ENCODE data around the gene CLCN3. TPM values are rescaled to one million over a fixed set of nuclear protein-coding genes. Genes with fewer than 3 reads are reported as not detected.

CLCN3 gene
- total and polyA plus RNA-seq, 2 experiments from 2014 or later: 10.9 to 22.9 TPM

DNA sequence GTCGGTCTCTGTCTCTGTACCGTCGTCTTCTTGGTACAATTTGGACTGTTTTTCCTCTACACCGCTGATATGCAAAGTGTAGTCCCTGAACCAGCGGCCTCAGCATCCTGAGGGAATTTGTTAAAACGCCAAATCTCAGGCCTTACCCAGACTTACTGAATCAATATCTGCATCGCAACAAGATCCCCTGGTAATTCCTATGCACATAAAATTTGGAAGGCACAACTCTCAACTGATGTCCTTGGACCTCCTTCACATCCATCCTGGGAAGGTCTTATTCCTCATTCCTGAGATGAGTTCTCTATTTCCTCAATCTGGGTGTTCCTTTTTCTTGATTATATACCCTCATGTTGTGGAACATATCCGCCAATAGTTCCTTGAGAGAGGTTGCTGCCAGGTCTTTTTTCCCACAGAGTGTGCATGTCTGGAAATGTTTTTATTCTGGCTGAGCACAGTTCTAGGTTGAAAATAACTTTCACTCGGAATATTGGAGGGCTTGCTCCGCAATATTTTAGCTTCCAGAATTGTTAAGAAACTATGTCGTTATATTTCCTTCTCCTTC lies 138.1 kb downstream of the CLCN3 start:
- Mint-ChIP-seq H3K4me3 (peak overlapping the region; percentile 91), H3K4me1 (peaks cover 20% of the 10 kb centered on the region), H3K9me3 (no peaks in the 10 kb centered on the region), H3K27me3 (ENCODE audit: insufficient read depth, low read depth, poor library complexity) (peaks cover 3% of the 10 kb centered on the region), H3K36me3 (ENCODE audit: low read depth) (no peaks in the 10 kb centered on the region), H3K27ac (no peak overlapping the region)
- no peak for DNase-seq (ENCODE audit: low spot score)
- Histone ChIP-seq H3K4me1 (ENCODE audit: insufficient read depth) (peaks cover 23% of the 10 kb centered on the region), H2AFZ (peak overlapping the region; percentile 91), H4K20me1 (replicated peaks; ENCODE audit: insufficient read depth) (no peaks in the 10 kb centered on the region; the same call in 1 of the 2 replicates), H3F3A (replicated peaks; ENCODE audit: low read depth) (no peaks in the 10 kb centered on the region; the same call in 1 of the 2 replicates), H3K9me2 (ENCODE audit: insufficient read depth) (no peaks in the 10 kb centered on the region), H3K4me3 (peak overlapping the region; percentile 82), H3K27me3 (ENCODE audit: insufficient read depth) (no peaks in the 10 kb centered on the region), H3K27ac (ENCODE audit: low read depth) (no peak overlapping the region), H3K79me2 (replicated peaks; ENCODE audit: insufficient read depth) (peaks cover 21% of the 10 kb centered on the region), H3K4me2 (peak overlapping the region; percentile 77), H3K36me3 (ENCODE audit: insufficient read depth) (no peaks in the 10 kb centered on the region)
- no peak for ATAC-seq
- TF ChIP-seq ZNF114 (CRISPR knock-in tag; IDR thresholded peaks at IDR 0.05) (no peak), JUNB (IDR thresholded peaks at IDR 0.05; ENCODE audit: unreplicated experiment) (no peak), EZH2phosphoT487 (IDR thresholded peaks at IDR 0.05; ENCODE audit: unreplicated experiment) (no peak), ZNF331 (CRISPR knock-in tag; IDR thresholded peaks at IDR 0.05; ENCODE audit: low read depth) (no peak), CREB1 (CRISPR knock-in tag; IDR thresholded peaks at IDR 0.05; ENCODE audit: low read depth) (no peak), NANOG (IDR thresholded peaks at IDR 0.05; ENCODE audit: borderline replicate concordance) (no peak), POLR2AphosphoS5 (IDR thresholded peaks at IDR 0.05; ENCODE audit: low read depth) (no peak), STAT1 (IDR thresholded peaks at IDR 0.05; ENCODE audit: unreplicated experiment) (no peak), EZH2 (IDR thresholded peaks at IDR 0.05; ENCODE audit: low read depth, unreplicated experiment) (no peak)
- TF ChIP-seq, protein P1, sequence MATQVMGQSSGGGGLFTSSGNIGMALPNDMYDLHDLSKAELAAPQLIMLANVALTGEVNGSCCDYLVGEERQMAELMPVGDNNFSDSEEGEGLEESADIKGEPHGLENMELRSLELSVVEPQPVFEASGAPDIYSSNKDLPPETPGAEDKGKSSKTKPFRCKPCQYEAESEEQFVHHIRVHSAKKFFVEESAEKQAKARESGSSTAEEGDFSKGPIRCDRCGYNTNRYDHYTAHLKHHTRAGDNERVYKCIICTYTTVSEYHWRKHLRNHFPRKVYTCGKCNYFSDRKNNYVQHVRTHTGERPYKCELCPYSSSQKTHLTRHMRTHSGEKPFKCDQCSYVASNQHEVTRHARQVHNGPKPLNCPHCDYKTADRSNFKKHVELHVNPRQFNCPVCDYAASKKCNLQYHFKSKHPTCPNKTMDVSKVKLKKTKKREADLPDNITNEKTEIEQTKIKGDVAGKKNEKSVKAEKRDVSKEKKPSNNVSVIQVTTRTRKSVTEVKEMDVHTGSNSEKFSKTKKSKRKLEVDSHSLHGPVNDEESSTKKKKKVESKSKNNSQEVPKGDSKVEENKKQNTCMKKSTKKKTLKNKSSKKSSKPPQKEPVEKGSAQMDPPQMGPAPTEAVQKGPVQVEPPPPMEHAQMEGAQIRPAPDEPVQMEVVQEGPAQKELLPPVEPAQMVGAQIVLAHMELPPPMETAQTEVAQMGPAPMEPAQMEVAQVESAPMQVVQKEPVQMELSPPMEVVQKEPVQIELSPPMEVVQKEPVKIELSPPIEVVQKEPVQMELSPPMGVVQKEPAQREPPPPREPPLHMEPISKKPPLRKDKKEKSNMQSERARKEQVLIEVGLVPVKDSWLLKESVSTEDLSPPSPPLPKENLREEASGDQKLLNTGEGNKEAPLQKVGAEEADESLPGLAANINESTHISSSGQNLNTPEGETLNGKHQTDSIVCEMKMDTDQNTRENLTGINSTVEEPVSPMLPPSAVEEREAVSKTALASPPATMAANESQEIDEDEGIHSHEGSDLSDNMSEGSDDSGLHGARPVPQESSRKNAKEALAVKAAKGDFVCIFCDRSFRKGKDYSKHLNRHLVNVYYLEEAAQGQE (IDR thresholded peaks at IDR 0.05; ENCODE audit: unreplicated experiment): no peak
- TF ChIP-seq, protein P2, sequence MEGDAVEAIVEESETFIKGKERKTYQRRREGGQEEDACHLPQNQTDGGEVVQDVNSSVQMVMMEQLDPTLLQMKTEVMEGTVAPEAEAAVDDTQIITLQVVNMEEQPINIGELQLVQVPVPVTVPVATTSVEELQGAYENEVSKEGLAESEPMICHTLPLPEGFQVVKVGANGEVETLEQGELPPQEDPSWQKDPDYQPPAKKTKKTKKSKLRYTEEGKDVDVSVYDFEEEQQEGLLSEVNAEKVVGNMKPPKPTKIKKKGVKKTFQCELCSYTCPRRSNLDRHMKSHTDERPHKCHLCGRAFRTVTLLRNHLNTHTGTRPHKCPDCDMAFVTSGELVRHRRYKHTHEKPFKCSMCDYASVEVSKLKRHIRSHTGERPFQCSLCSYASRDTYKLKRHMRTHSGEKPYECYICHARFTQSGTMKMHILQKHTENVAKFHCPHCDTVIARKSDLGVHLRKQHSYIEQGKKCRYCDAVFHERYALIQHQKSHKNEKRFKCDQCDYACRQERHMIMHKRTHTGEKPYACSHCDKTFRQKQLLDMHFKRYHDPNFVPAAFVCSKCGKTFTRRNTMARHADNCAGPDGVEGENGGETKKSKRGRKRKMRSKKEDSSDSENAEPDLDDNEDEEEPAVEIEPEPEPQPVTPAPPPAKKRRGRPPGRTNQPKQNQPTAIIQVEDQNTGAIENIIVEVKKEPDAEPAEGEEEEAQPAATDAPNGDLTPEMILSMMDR (conservative IDR thresholded peaks at IDR 0.05; ENCODE audit: low read depth in 2 of 2): no peak
- TF ChIP-seq, protein P3, sequence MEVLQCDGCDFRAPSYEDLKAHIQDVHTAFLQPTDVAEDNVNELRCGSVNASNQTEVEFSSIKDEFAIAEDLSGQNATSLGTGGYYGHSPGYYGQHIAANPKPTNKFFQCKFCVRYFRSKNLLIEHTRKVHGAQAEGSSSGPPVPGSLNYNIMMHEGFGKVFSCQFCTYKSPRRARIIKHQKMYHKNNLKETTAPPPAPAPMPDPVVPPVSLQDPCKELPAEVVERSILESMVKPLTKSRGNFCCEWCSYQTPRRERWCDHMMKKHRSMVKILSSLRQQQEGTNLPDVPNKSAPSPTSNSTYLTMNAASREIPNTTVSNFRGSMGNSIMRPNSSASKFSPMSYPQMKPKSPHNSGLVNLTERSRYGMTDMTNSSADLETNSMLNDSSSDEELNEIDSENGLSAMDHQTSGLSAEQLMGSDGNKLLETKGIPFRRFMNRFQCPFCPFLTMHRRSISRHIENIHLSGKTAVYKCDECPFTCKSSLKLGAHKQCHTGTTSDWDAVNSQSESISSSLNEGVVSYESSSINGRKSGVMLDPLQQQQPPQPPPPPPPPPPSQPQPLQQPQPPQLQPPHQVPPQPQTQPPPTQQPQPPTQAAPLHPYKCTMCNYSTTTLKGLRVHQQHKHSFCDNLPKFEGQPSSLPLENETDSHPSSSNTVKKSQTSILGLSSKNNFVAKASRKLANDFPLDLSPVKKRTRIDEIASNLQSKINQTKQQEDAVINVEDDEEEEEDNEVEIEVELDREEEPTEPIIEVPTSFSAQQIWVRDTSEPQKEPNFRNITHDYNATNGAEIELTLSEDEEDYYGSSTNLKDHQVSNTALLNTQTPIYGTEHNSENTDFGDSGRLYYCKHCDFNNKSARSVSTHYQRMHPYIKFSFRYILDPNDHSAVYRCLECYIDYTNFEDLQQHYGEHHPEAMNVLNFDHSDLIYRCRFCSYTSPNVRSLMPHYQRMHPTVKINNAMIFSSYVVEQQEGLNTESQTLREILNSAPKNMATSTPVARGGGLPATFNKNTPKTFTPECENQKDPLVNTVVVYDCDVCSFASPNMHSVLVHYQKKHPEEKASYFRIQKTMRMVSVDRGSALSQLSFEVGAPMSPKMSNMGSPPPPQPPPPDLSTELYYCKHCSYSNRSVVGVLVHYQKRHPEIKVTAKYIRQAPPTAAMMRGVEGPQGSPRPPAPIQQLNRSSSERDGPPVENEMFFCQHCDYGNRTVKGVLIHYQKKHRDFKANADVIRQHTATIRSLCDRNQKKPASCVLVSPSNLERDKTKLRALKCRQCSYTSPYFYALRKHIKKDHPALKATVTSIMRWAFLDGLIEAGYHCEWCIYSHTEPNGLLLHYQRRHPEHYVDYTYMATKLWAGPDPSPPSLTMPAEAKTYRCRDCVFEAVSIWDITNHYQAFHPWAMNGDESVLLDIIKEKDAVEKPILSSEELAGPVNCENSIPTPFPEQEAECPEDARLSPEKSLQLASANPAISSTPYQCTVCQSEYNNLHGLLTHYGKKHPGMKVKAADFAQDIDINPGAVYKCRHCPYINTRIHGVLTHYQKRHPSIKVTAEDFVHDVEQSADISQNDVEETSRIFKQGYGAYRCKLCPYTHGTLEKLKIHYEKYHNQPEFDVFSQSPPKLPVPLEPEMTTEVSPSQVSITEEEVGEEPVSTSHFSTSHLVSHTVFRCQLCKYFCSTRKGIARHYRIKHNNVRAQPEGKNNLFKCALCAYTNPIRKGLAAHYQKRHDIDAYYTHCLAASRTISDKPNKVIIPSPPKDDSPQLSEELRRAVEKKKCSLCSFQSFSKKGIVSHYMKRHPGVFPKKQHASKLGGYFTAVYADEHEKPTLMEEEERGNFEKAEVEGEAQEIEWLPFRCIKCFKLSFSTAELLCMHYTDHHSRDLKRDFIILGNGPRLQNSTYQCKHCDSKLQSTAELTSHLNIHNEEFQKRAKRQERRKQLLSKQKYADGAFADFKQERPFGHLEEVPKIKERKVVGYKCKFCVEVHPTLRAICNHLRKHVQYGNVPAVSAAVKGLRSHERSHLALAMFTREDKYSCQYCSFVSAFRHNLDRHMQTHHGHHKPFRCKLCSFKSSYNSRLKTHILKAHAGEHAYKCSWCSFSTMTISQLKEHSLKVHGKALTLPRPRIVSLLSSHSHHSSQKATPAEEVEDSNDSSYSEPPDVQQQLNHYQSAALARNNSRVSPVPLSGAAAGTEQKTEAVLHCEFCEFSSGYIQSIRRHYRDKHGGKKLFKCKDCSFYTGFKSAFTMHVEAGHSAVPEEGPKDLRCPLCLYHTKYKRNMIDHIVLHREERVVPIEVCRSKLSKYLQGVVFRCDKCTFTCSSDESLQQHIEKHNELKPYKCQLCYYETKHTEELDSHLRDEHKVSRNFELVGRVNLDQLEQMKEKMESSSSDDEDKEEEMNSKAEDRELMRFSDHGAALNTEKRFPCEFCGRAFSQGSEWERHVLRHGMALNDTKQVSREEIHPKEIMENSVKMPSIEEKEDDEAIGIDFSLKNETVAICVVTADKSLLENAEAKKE (CRISPR knock-in tag; IDR thresholded peaks at IDR 0.05): no peak
- TF ChIP-seq, protein P4, sequence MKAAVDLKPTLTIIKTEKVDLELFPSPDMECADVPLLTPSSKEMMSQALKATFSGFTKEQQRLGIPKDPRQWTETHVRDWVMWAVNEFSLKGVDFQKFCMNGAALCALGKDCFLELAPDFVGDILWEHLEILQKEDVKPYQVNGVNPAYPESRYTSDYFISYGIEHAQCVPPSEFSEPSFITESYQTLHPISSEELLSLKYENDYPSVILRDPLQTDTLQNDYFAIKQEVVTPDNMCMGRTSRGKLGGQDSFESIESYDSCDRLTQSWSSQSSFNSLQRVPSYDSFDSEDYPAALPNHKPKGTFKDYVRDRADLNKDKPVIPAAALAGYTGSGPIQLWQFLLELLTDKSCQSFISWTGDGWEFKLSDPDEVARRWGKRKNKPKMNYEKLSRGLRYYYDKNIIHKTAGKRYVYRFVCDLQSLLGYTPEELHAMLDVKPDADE (IDR thresholded peaks at IDR 0.05): no peak

Measured in GM23338 (cell line).